CD4-positive, alpha-beta memory T cell (primary cell): Measurements from ENCODE around the gene SFXN3. TPM values are rescaled to one million over a fixed set of nuclear protein-coding genes. Genes with fewer than 3 reads are reported as not detected.

Experiments
- CTCF ChIA-PET: fragments of 350-600 bp; sonication (Branson Sonifier 250); formaldehyde crosslinking; loops from one replicate; lab custom pipeline; 2021; ENCODE audit warnings: inconsistent platforms; ENCODE audit not compliant: partially characterized antibody; lab: Charles Lee
- POLR2A ChIA-PET: fragments of 350-600 bp; sonication (Branson Sonifier 250); formaldehyde crosslinking; loops from one replicate; lab custom pipeline; 2021; ENCODE audit not compliant: partially characterized antibody; lab: Charles Lee
- DNase-seq, 5 donors: peaks; one replicate each; pipeline versions ENCODE4 v3.0.0 to v3.0.0-alpha.2; 2020 to 2022; ENCODE audit warnings: mixed read lengths in 1 of 5
- H3K27ac ChIP-seq: one replicate; pipeline ENCODE4 v1.7.0; 2013; ENCODE audit warnings: low read depth, low read length
- H3K27me3 ChIP-seq: 2 replicates; pipeline ENCODE4 v1.7.0; 2013; ENCODE audit warnings: mild to moderate bottlenecking, low read length, moderate library complexity; ENCODE audit not compliant: insufficient read depth
- H3K36me3 ChIP-seq: 2 replicates; pipeline ENCODE4 v1.7.0; 2013; ENCODE audit warnings: mild to moderate bottlenecking, low read length, moderate library complexity; ENCODE audit not compliant: insufficient read depth
- H3K4me1 ChIP-seq: 2 replicates; pipeline ENCODE4 v1.7.0; 2013; ENCODE audit warnings: mild to moderate bottlenecking, low read length, moderate library complexity; ENCODE audit not compliant: insufficient read depth
- H3K4me3 ChIP-seq, 2 donors: one replicate each; pipeline ENCODE4 v1.7.0; 2013; ENCODE audit warnings: low read length in 2 of 2, mild to moderate bottlenecking in 1 of 2
- H3K9me3 ChIP-seq, 2 donors: one replicate each; pipeline ENCODE4 v1.7.0; 2013; ENCODE audit warnings: low read length in 2 of 2, control low read depth in 1 of 2; ENCODE audit not compliant: control insufficient read depth in 1 of 2
- H3K27ac Mint-ChIP-seq, 7 donors: one replicate each; pipeline ENCODE4 v1.8.0; 2020 to 2021; ENCODE audit warnings: mixed read lengths in 7 of 7, mild to moderate bottlenecking in 6 of 7, inconsistent platforms in 3 of 7, moderate library complexity in 3 of 7
- H3K27me3 Mint-ChIP-seq, 2 donors: one replicate each; pipeline ENCODE4 v1.8.0; 2020 to 2021; ENCODE audit warnings: mixed read lengths in 2 of 2
- H3K36me3 Mint-ChIP-seq, 2 donors: one replicate each; pipeline ENCODE4 v1.8.0; 2020 to 2021; ENCODE audit warnings: mixed read lengths in 2 of 2, inconsistent platforms in 1 of 2, mild to moderate bottlenecking in 1 of 2
- H3K4me1 Mint-ChIP-seq, 4 donors: one replicate each; pipeline ENCODE4 v1.8.0; 2020 to 2021; ENCODE audit warnings: mixed read lengths in 4 of 4, mild to moderate bottlenecking in 1 of 4
- H3K4me3 Mint-ChIP-seq, 8 donors: one replicate each; pipeline ENCODE4 v1.8.0; 2020 to 2021; ENCODE audit warnings: mixed read lengths in 8 of 8, mild to moderate bottlenecking in 7 of 8, moderate library complexity in 6 of 8, inconsistent platforms in 3 of 8
- H3K9me3 Mint-ChIP-seq, 8 donors: one replicate each; pipeline ENCODE4 v1.8.0; 2020 to 2021; ENCODE audit warnings: mixed read lengths in 8 of 8, mild to moderate bottlenecking in 5 of 8, inconsistent platforms in 3 of 8, moderate library complexity in 1 of 8
- intact Hi-C: fragments of 100-400 bp; cut with micrococcal nuclease; formaldehyde crosslinking; loops from one replicate; pipeline ENCODE4 v1.15.1; 2023
- polyA plus RNA-seq, 2 donors: library from polyadenylated mRNA; unstranded; fragments of 300-500 nt; fragmentation: Illumina TruSeq; gene quantifications; one replicate each; pipeline ENCODE4 v1.2.3, GENCODE V29; 2021
- total RNA-seq, 2 experiments: library from RNA; stranded (reverse); gene quantifications; one replicate each; pipeline ENCODE4 v1.2.3, GENCODE V29; 2021

The SFXN3 gene
- total and polyA plus RNA-seq, 4 experiments from 2014 or later: 10.8 to 123 (median 69.5) TPM

GRCh38 chr10:101042118-101042517 lies 11.1 kb downstream of the SFXN3 start:
- Mint-ChIP-seq H3K4me1 (peaks cover 16 to 25% (median 19%) of the 10 kb centered on the region in 4 donors), H3K27ac (peak overlapping the region; percentile 29 to 99 (median 96)), H3K4me3 (peak overlapping the region; percentile 92 to 99 (median 97)), H3K9me3 (no peaks in the 10 kb centered on the region), H3K27me3 (peaks cover 5 to 8% of the 10 kb centered on the region in 2 donors), H3K36me3 (peaks cover 12 to 33% of the 10 kb centered on the region in 2 donors)
- H3K4me3 ChIP-seq: peak overlapping the region in 1 of 2 donors; percentile 81
- ChIA-PET POLR2A (interaction anchor here (0.7 to 5.6 kb wide), 8 partner anchors 9 to 1603 kb away, joined by 3 to 69 read pairs (median 17); partner anchors contain the start of genes KAZALD1, PDZD7, SFXN3 and TRIM8), CTCF (interaction anchor here (0.9 to 26.6 kb wide), 9 partner anchors 10 to 100 kb away, joined by 4 to 645 read pairs (median 21); partner anchors contain the start of genes KAZALD1, PDZD7 and SFXN3)
- no peaks in the 10 kb centered on the region for H3K9me3 ChIP-seq
- peaks cover 12% of the 10 kb centered on the region for H3K36me3 ChIP-seq
- intact Hi-C loops: loop anchor here (1.0 to 5.0 kb wide), 2 partner anchors 8 to 100 kb away; no protein-coding TSS in a partner anchor
- peak overlapping the region; percentile 68 for H3K27ac ChIP-seq
- H3K27me3 ChIP-seq: no peaks in the 10 kb centered on the region
- H3K4me1 ChIP-seq: peaks cover 27% of the 10 kb centered on the region
- no peak for DNase-seq

DNA sequence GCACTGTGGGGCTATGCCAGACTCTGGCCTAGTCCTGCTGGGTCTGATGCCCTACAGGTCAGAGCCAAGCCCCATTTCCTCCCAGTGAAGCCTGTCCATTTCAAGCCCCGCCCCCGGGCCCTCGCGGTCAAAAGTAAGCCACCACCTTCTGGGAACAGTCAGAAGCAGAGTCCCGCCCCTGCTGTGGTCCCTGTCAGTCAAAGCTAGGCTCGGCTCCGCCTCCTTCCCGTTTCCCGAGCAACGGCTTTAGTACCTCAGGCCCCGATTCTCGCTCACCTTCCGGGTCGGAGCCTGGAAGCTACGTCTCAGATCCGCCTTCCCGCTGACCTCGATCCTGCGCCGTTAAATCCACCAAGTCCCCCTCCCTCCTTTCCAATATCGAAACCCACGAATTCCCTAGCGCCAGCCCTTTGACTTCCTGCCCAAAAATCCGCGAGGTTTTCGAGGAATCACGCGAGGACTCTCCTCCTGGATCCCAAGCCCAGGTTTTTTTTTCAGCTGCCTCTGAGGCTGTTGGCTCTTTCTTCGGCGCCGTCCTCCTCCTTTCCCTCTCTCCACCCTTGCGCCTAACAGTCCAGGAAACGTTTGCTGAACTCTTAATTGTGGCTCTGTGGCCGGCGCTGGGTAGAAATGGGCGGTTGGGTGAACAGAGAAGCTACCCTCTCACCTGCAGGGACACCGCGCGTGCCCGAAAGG lies 11.8 kb downstream of the SFXN3 start:
- DNase-seq: peak; percentile 64 to 84 (median 68)
- no peaks in the 10 kb centered on the region for H3K9me3 ChIP-seq
- no peaks in the 10 kb centered on the region for H3K9me3 Mint-ChIP-seq
- H3K27me3 ChIP-seq: peaks cover under 1% of the 10 kb centered on the region
- H3K27me3 Mint-ChIP-seq: peaks cover 11 to 12% of the 10 kb centered on the region in 2 donors
- peak overlapping the region; percentile 92 to 99 (median 97) for H3K4me3 Mint-ChIP-seq
- peak overlapping the region; percentile 68 for H3K27ac ChIP-seq
- ChIA-PET CTCF (interaction anchor here (0.7 to 26.6 kb wide), 13 partner anchors 8 to 119 kb away, joined by 3 to 645 read pairs (median 7); partner anchors contain the start of genes KAZALD1, PDZD7 and SFXN3), POLR2A (interaction anchor here (0.7 to 5.6 kb wide), 9 partner anchors 8 to 1602 kb away, joined by 3 to 69 read pairs (median 14); partner anchors contain the start of genes KAZALD1, PDZD7, SFXN3 and TRIM8)
- H3K4me1 ChIP-seq: peaks cover 27% of the 10 kb centered on the region
- peaks cover 16 to 25% (median 19%) of the 10 kb centered on the region in 4 donors for H3K4me1 Mint-ChIP-seq
- peak overlapping the region; percentile 81 to 94 for H3K4me3 ChIP-seq
- peaks cover 5% of the 10 kb centered on the region for H3K36me3 ChIP-seq
- H3K27ac Mint-ChIP-seq: peak overlapping the region; percentile 87 to 99 (median 97)
- peaks cover 8 to 26% of the 10 kb centered on the region in 2 donors for H3K36me3 Mint-ChIP-seq
- intact Hi-C loops: loop anchor here (1.0 to 5.0 kb wide), 2 partner anchors 7 to 99 kb away; no protein-coding TSS in a partner anchor

- H3K27me3 ChIP-seq: peaks cover 6% of the 10 kb centered on the region
- H3K4me3 ChIP-seq: peak overlapping the region; percentile 81 to 94
- H3K36me3 Mint-ChIP-seq: peaks cover 4 to 21% of the 10 kb centered on the region in 2 donors
- intact Hi-C loops: loop anchor here (5.0 kb wide), 1 partner anchor 99 kb away; no protein-coding TSS in a partner anchor
- ChIA-PET CTCF (interaction anchor here (0.7 to 26.6 kb wide), 11 partner anchors 8 to 119 kb away, joined by 3 to 645 read pairs (median 7); partner anchors contain the start of genes KAZALD1, PDZD7 and SFXN3), POLR2A (interaction anchor here (1.2 to 5.6 kb wide), 7 partner anchors 8 to 1602 kb away, joined by 3 to 69 read pairs (median 20); partner anchors contain the start of genes KAZALD1, PDZD7, SFXN3 and TRIM8)
- peak overlapping the region; percentile 9 to 99 (median 96) for H3K27ac Mint-ChIP-seq
- no peaks in the 10 kb centered on the region for H3K9me3 Mint-ChIP-seq
- H3K4me1 Mint-ChIP-seq: peaks cover 18 to 26% (median 19%) of the 10 kb centered on the region in 4 donors
- no peaks in the 10 kb centered on the region for H3K9me3 ChIP-seq
- peaks cover 15% of the 10 kb centered on the region in 2 donors for H3K27me3 Mint-ChIP-seq
- peak overlapping the region; percentile 92 to 99 (median 97) for H3K4me3 Mint-ChIP-seq
- peaks cover 27% of the 10 kb centered on the region for H3K4me1 ChIP-seq
- H3K36me3 ChIP-seq: no peaks in the 10 kb centered on the region
- DNase-seq: no peak
- H3K27ac ChIP-seq: peak overlapping the region; percentile 68
Observed at GRCh38 chr10:101043363-101043707, 12.3 kb downstream of the SFXN3 start.

DNA sequence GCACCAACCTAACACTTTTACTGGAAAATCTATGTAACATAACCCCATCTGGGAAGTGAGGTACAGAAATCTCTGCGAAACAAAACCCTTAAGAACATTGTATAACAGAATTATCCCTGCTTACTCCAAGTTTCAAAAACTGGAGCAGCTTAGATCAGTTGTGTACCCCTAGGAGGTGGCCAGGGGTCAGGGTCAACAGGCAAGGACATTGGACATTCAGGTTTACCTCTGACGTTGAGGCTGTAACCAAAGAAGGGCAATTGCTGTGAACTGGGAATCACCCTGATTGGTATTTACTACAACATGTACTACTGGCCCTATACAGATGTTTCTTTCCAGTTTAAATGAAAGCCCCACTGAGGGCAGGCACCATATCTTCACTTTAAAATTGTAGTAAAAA lies 13.1 kb downstream of the SFXN3 start:
- Mint-ChIP-seq H3K9me3 (no peaks in the 10 kb centered on the region), H3K27ac (peak overlapping the region in 1 of 7 donors; percentile 43), H3K4me1 (peaks cover 18 to 34% (median 19%) of the 10 kb centered on the region in 4 donors), H3K4me3 (peak overlapping the region in 2 of 8 donors; percentile 10 to 40), H3K27me3 (peaks cover 22 to 23% of the 10 kb centered on the region in 2 donors), H3K36me3 (peaks cover 0 to 14% of the 10 kb centered on the region in 2 donors)
- POLR2A ChIA-PET: interaction anchor here (2.0 to 5.6 kb wide), 4 partner anchors 13 to 47 kb away, joined by 7 to 69 read pairs (median 29); partner anchors contain the start of genes KAZALD1, PDZD7 and SFXN3
- H3K4me3 ChIP-seq: no peak overlapping the region
- peaks cover 27% of the 10 kb centered on the region for H3K4me1 ChIP-seq
- peaks cover 14% of the 10 kb centered on the region for H3K27me3 ChIP-seq
- H3K9me3 ChIP-seq: no peaks in the 10 kb centered on the region
- no peaks in the 10 kb centered on the region for H3K36me3 ChIP-seq
- no peak for DNase-seq
- intact Hi-C loops: loop anchor here (5.0 kb wide), 1 partner anchor 98 kb away; no protein-coding TSS in a partner anchor
- CTCF ChIA-PET: interaction anchor here (1.5 to 26.6 kb wide), 7 partner anchors 8 to 118 kb away, joined by 3 to 645 read pairs (median 53); partner anchors contain the start of genes KAZALD1, PDZD7 and SFXN3
- H3K27ac ChIP-seq: no peak overlapping the region

- Histone ChIP-seq H3K4me3 (no peak overlapping the region), H3K36me3 (no peaks in the 10 kb centered on the region), H3K27me3 (peaks cover 28% of the 10 kb centered on the region), H3K4me1 (peaks cover 30% of the 10 kb centered on the region), H3K27ac (no peak overlapping the region), H3K9me3 (no peaks in the 10 kb centered on the region)
- ChIA-PET CTCF (interaction anchor here (0.6 to 26.6 kb wide), 3 partner anchors 9 to 32 kb away, joined by 3 to 645 read pairs (median 4); partner anchors contain the start of gene KAZALD1), POLR2A (interaction anchor here (1.0 kb wide), 1 partner anchor 16 kb away, joined by 3 read pairs; the partner anchor contains the start of genes PDZD7 and SFXN3)
- Mint-ChIP-seq H3K36me3 (peaks cover 0 to 2% of the 10 kb centered on the region in 2 donors), H3K27me3 (peaks cover 38 to 39% of the 10 kb centered on the region in 2 donors), H3K4me3 (peak overlapping the region in 1 of 8 donors; percentile 37), H3K9me3 (no peaks in the 10 kb centered on the region), H3K4me1 (peaks cover 15 to 40% (median 24%) of the 10 kb centered on the region in 4 donors), H3K27ac (no peak overlapping the region)
- no peak for DNase-seq
- intact Hi-C loops: no loop called here
Observed at GRCh38 chr10:101046332-101047238, 15.6 kb downstream of the SFXN3 start.

- Mint-ChIP-seq H3K36me3 (peaks cover 0 to 2% of the 10 kb centered on the region in 2 donors), H3K27me3 (peaks cover 38 to 39% of the 10 kb centered on the region in 2 donors), H3K4me3 (peak overlapping the region in 1 of 8 donors; percentile 37), H3K27ac (no peak overlapping the region), H3K4me1 (peaks cover 11 to 39% (median 22%) of the 10 kb centered on the region in 4 donors), H3K9me3 (no peaks in the 10 kb centered on the region)
- no peak overlapping the region for H3K27ac ChIP-seq
- H3K9me3 ChIP-seq: no peaks in the 10 kb centered on the region
- ChIA-PET CTCF (interaction anchor here (26.6 kb wide), 1 partner anchor 16 kb away, joined by 645 read pairs; the partner anchor contains the start of gene KAZALD1), POLR2A (interaction anchor here (1.0 kb wide), 1 partner anchor 17 kb away, joined by 3 read pairs; the partner anchor contains the start of genes PDZD7 and SFXN3)
- H3K4me3 ChIP-seq: no peak overlapping the region
- DNase-seq: no peak
- no peaks in the 10 kb centered on the region for H3K36me3 ChIP-seq
- peaks cover 33% of the 10 kb centered on the region for H3K27me3 ChIP-seq
- intact Hi-C loops: no loop called here
- H3K4me1 ChIP-seq: peaks cover 23% of the 10 kb centered on the region
Observed at GRCh38 chr10:101047268-101047667, 16.2 kb downstream of the SFXN3 start.
